ENCODE results near the gene CIB4. TPM values are rescaled to one million over a fixed set of nuclear protein-coding genes. Genes with fewer than 3 reads are reported as not detected.

CIB4 gene
- total RNA-seq (not detected in 2 replicates), polyA plus RNA-seq (not detected in 2 replicates), polyA minus RNA-seq (not detected in 2 replicates)
- total RNA-seq (2013): not detected

DNA sequence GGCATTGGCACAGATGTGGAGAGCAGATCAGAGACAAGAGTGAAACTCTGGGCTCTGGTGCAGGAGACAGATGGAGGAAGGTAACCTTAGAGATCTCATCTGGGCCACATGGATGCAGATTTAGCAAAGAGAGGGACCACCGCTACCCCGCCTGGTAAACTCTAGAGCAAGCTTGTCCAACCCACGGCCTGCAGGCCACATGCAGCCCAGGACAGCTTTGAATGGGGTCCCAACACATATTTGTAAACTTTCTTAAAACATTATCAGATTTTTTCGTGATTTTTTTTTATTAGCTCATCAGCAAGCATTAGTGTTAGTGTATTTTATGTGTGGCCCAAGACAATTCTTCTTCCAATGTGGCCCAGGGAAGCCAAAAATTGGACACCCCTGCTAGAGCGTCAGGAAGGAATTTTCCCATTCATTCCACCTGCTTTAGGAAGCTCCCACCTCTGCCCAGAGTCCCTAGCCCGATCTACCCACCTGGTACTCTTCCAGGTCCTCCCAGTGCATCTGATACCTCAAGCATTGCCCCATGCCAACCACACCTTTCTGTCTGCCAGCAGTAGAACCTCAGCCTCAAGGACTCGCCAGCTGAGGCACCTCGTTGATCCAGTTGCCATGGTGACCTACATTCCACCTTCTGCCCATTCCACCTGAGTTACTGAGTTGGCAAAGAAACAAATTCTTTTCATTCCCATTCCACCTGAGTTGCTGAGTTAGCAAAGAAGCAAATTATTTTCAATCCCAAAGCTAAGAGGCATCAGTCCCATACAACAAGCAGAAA is at the start of gene CIB4:
Gene CIB4 (minus strand): TSS at position 586 of the 784 bp plus-strand sequence. CDS start 52 bp downstream, at position 534.
- H3K27ac ChIP-seq (ENCODE audit: low read length in 2 of 2): no peak within 1 kb of the TSS
- no peaks in the 10 kb centered on the region for H3K4me1 ChIP-seq (ENCODE audit: control insufficient read depth in 2 of 2, insufficient read depth in 2 of 2, low read length in 2 of 2)
- POLR2A ChIA-PET: no interaction called here
- Mint-ChIP-seq H3K9me3 (ENCODE audit: insufficient read depth) (no peaks in the 10 kb centered on the region), H3K27ac (no peak within 1 kb of the TSS), H3K4me1 (no peaks in the 10 kb centered on the region), H3K27me3 (peaks cover 40% of the 10 kb centered on the region), H3K4me3 (no peak within 1 kb of the TSS)
- H3K79me2 ChIP-seq (ENCODE audit: control insufficient read depth, insufficient read depth, low read length): no peaks in the 10 kb centered on the region
- H3K9ac ChIP-seq (ENCODE audit: low read length): no peak within 1 kb of the TSS
- H3K4me3 ChIP-seq (ENCODE audit: control extremely low read depth in 1 of 5, extremely low read depth in 1 of 5, insufficient read depth in 1 of 5, low read depth in 2 of 5, low read length in 4 of 5): no peak within 1 kb of the TSS
- TF ChIP-seq, protein P1, sequence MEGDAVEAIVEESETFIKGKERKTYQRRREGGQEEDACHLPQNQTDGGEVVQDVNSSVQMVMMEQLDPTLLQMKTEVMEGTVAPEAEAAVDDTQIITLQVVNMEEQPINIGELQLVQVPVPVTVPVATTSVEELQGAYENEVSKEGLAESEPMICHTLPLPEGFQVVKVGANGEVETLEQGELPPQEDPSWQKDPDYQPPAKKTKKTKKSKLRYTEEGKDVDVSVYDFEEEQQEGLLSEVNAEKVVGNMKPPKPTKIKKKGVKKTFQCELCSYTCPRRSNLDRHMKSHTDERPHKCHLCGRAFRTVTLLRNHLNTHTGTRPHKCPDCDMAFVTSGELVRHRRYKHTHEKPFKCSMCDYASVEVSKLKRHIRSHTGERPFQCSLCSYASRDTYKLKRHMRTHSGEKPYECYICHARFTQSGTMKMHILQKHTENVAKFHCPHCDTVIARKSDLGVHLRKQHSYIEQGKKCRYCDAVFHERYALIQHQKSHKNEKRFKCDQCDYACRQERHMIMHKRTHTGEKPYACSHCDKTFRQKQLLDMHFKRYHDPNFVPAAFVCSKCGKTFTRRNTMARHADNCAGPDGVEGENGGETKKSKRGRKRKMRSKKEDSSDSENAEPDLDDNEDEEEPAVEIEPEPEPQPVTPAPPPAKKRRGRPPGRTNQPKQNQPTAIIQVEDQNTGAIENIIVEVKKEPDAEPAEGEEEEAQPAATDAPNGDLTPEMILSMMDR (IDR thresholded peaks at IDR 0.05): no peak
- no peak for TF ChIP-seq EZH2 (IDR thresholded peaks at IDR 0.05; ENCODE audit: borderline replicate concordance, insufficient read depth, low read depth, low read length, poor library complexity, severe bottlenecking)
- no peak for ATAC-seq (ENCODE audit: low read depth)
- H2AFZ ChIP-seq (ENCODE audit: insufficient read depth, low read depth, low read length, poor library complexity, severe bottlenecking): no peak within 1 kb of the TSS
- no peak for DNase-seq
- CTCF ChIA-PET: interaction anchor here (0.6 kb wide), 1 partner anchor 16 kb away, joined by 4 read pairs; no protein-coding TSS in a partner anchor
- 90% methylated on average over 6 of the region's 8 CpGs for WGBS (ENCODE audit: insufficient coverage)
- no peaks in the 10 kb centered on the region for H3K36me3 ChIP-seq (replicated peaks in 1 of 2; ENCODE audit: control extremely low read depth in 1 of 2, control insufficient read depth in 1 of 2, extremely low read depth in 1 of 2, insufficient read depth in 2 of 2, low read length in 1 of 2)
- intact Hi-C loops (cut with micrococcal nuclease): no loop called here
- no peak within 1 kb of the TSS for H3K4me2 ChIP-seq (replicated peaks; ENCODE audit: low read depth, low read length, poor library complexity, severe bottlenecking)
- no peaks in the 10 kb centered on the region for H4K20me1 ChIP-seq (ENCODE audit: control insufficient read depth, insufficient read depth, low read length, poor library complexity, severe bottlenecking)
- H3K27me3 ChIP-seq (replicated peaks in 1 of 4; ENCODE audit: control extremely low read depth in 1 of 4, control insufficient read depth in 3 of 4, insufficient read depth in 4 of 4, low read length in 3 of 4): peaks cover 0 to 8% (median 0%) of the 10 kb centered on the region in 4 experiments
- no peaks in the 10 kb centered on the region for H3K9me3 ChIP-seq (ENCODE audit: control extremely low read depth in 1 of 3, control insufficient read depth in 2 of 3, insufficient read depth in 1 of 3, low read length in 2 of 3)

DNA sequence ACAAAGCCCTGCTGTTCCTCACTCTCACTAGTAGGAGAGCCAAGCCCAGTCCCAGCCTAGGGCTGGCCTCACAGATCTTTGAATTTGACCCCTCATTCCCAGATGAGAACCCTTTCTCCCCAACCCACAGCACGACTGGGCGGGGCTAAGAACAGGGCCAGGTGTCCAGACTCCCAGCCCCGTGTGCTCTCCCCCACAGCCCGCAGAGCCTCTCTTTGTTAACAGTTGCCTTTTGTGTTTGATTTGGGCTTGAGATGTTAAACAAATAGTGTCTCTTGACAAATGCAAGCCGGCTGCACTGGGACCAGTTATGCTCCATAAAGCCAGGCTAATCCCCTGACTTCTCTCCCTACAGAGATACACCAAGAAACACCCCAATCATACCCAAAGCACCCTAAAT is 46.6 kb upstream of the CIB4 start:
- Mint-ChIP-seq H3K27me3 (peaks cover 55% of the 10 kb centered on the region), H3K27ac (no peak overlapping the region), H3K9me3 (ENCODE audit: insufficient read depth) (no peaks in the 10 kb centered on the region), H3K4me1 (peaks cover 2% of the 10 kb centered on the region), H3K4me3 (no peak overlapping the region)
- H3K4me3 ChIP-seq (ENCODE audit: control extremely low read depth in 1 of 5, extremely low read depth in 1 of 5, insufficient read depth in 1 of 5, low read depth in 2 of 5, low read length in 4 of 5): no peak overlapping the region
- no peak overlapping the region for H3K4me2 ChIP-seq (replicated peaks; ENCODE audit: low read depth, low read length, poor library complexity, severe bottlenecking)
- ATAC-seq (ENCODE audit: low read depth): no peak
- 77% methylated on average over 3 of the region's 5 CpGs for WGBS (ENCODE audit: insufficient coverage)
- intact Hi-C loops (cut with micrococcal nuclease): no loop called here
- H4K20me1 ChIP-seq (ENCODE audit: control insufficient read depth, insufficient read depth, low read length, poor library complexity, severe bottlenecking): no peaks in the 10 kb centered on the region
- CTCF ChIA-PET: no interaction called here
- H3K4me1 ChIP-seq (ENCODE audit: control insufficient read depth in 2 of 2, insufficient read depth in 2 of 2, low read length in 2 of 2): no peaks in the 10 kb centered on the region
- H3K36me3 ChIP-seq (replicated peaks in 1 of 2; ENCODE audit: control extremely low read depth in 1 of 2, control insufficient read depth in 1 of 2, extremely low read depth in 1 of 2, insufficient read depth in 2 of 2, low read length in 1 of 2): no peaks in the 10 kb centered on the region
- no peaks in the 10 kb centered on the region for H3K79me2 ChIP-seq (ENCODE audit: control insufficient read depth, insufficient read depth, low read length)
- POLR2A ChIA-PET: no interaction called here
- no peak overlapping the region for H3K9ac ChIP-seq (ENCODE audit: low read length)
- H3K27me3 ChIP-seq (replicated peaks in 1 of 4; ENCODE audit: control extremely low read depth in 1 of 4, control insufficient read depth in 3 of 4, insufficient read depth in 4 of 4, low read length in 3 of 4): peaks cover 0 to 37% (median 10%) of the 10 kb centered on the region in 4 experiments
- no peak overlapping the region for H2AFZ ChIP-seq (ENCODE audit: insufficient read depth, low read depth, low read length, poor library complexity, severe bottlenecking)
- no peak for TF ChIP-seq EZH2 (IDR thresholded peaks at IDR 0.05; ENCODE audit: borderline replicate concordance, insufficient read depth, low read depth, low read length, poor library complexity, severe bottlenecking)
- TF ChIP-seq, protein P1 (IDR thresholded peaks at IDR 0.05): no peak
- H3K27ac ChIP-seq (ENCODE audit: low read length in 2 of 2): no peak overlapping the region
- H3K9me3 ChIP-seq (ENCODE audit: control extremely low read depth in 1 of 3, control insufficient read depth in 2 of 3, insufficient read depth in 1 of 3, low read length in 2 of 3): no peaks in the 10 kb centered on the region
- no peak for DNase-seq

All from B cell (primary cell).